GM18858 (cell line): ENCODE measurements around the gene LRCOL1.

Experiments
- ATAC-seq: cut with Tn5 transposase; IDR thresholded peaks from one replicate; pipeline ENCODE4 v1.9.1; 2021; ENCODE audit not compliant: unreplicated experiment

Gene LRCOL1

GRCh38 chr12:132610051-132610759 is at the start of gene LRCOL1:
LRCOL1 (minus strand) TSS chr12:132610582; CDS start chr12:132606251, 4,331 bp downstream.
- no peak for ATAC-seq

GRCh38 chr12:132660052-132660451 is 49.7 kb upstream of the LRCOL1 start:
- no peak for ATAC-seq

GRCh38 chr12:132659146-132659545 is 48.8 kb upstream of the LRCOL1 start:
- no peak for ATAC-seq

GRCh38 chr12:132658149-132658894 is 47.9 kb upstream of the LRCOL1 start:
- no peak for ATAC-seq

- ATAC-seq = no peak
These were observed 46.8 kb upstream of the LRCOL1 start for GRCh38 chr12:132657004-132657727.

- no peak for ATAC-seq
These were observed 43.3 kb upstream of the LRCOL1 start for GRCh38 chr12:132653567-132654290.

GRCh38 chr12:132651444-132652100 is 41.2 kb upstream of the LRCOL1 start:
- ATAC-seq = no peak

- ATAC-seq = no peak
These were observed 39.0 kb upstream of the LRCOL1 start for GRCh38 chr12:132649226-132649945.

- no peak for ATAC-seq
These were observed 38.3 kb upstream of the LRCOL1 start for GRCh38 chr12:132648616-132649225.

- no peak for ATAC-seq
These were observed 37.5 kb upstream of the LRCOL1 start for GRCh38 chr12:132647858-132648257.

GRCh38 chr12:132646850-132647249 is 36.5 kb upstream of the LRCOL1 start:
- no peak for ATAC-seq

GRCh38 chr12:132642846-132643835 is 32.8 kb upstream of the LRCOL1 start:
- no peak for ATAC-seq

- no peak for ATAC-seq
These were observed 31.6 kb upstream of the LRCOL1 start for GRCh38 chr12:132641811-132642650.

GRCh38 chr12:132640936-132641335 is 30.6 kb upstream of the LRCOL1 start:
- ATAC-seq = no peak

- no peak for ATAC-seq
These were observed 29.7 kb upstream of the LRCOL1 start for GRCh38 chr12:132639956-132640520.

GRCh38 chr12:132638541-132639408 is 28.4 kb upstream of the LRCOL1 start:
- ATAC-seq = no peak
